ENCODE results near the gene ADPRH.
A peak's percentile ranks its signal among the peaks of the same experiment; 100 is the strongest.
"Not testable (repeated sequence)": the region's sequence is repeated elsewhere in the genome, so short reads cannot be mapped to it uniquely, and the experiment has no call there.

The ADPRH gene

GRCh38 chr3:119579366-119580066 lies at the start of gene ADPRH:
ADPRH (plus strand) TSS chr3:119579492; CDS start chr3:119582170, 2,678 bp downstream.
- DNase-seq (ENCODE audit: low spot score), result peak; percentile 72

- DNase-seq (ENCODE audit: low spot score), result no peak
These were observed 49.4 kb upstream of the ADPRH start for GRCh38 chr3:119529883-119530282.

GRCh38 chr3:119530456-119530855 lies 48.8 kb upstream of the ADPRH start:
- no peak for DNase-seq (ENCODE audit: low spot score)

- no peak for DNase-seq (ENCODE audit: low spot score)
These were observed 48.1 kb upstream of the ADPRH start for GRCh38 chr3:119531151-119531550.

- DNase-seq (ENCODE audit: low spot score), result no peak
These were observed 45.0 kb upstream of the ADPRH start for GRCh38 chr3:119534296-119534695.

GRCh38 chr3:119536757-119537156 lies 42.5 kb upstream of the ADPRH start:
- DNase-seq (ENCODE audit: low spot score), result no peak

GRCh38 chr3:119538772-119539171 lies 40.5 kb upstream of the ADPRH start:
- DNase-seq (ENCODE audit: low spot score), result no peak

GRCh38 chr3:119541547-119541946 lies 37.7 kb upstream of the ADPRH start:
- no peak for DNase-seq (ENCODE audit: low spot score)

- DNase-seq (ENCODE audit: low spot score), result no peak
These were observed 37.0 kb upstream of the ADPRH start for GRCh38 chr3:119542168-119542767.

- DNase-seq (ENCODE audit: low spot score), result no peak
These were observed 36.1 kb upstream of the ADPRH start for GRCh38 chr3:119543147-119543546.

GRCh38 chr3:119547227-119547626 lies 32.1 kb upstream of the ADPRH start:
- DNase-seq (ENCODE audit: low spot score), result no peak

- no peak for DNase-seq (ENCODE audit: low spot score)
These were observed 31.0 kb upstream of the ADPRH start for GRCh38 chr3:119548341-119548740.

GRCh38 chr3:119550192-119550910 lies 28.9 kb upstream of the ADPRH start:
- no peak for DNase-seq (ENCODE audit: low spot score)

GRCh38 chr3:119551598-119551997 lies 27.7 kb upstream of the ADPRH start:
- no peak for DNase-seq (ENCODE audit: low spot score)

- DNase-seq (ENCODE audit: low spot score), result not testable (repeated sequence)
These were observed 26.4 kb upstream of the ADPRH start for GRCh38 chr3:119552928-119553327.

GRCh38 chr3:119553823-119554415 lies 25.4 kb upstream of the ADPRH start:
- DNase-seq (ENCODE audit: low spot score), result no peak

- no peak for DNase-seq (ENCODE audit: low spot score)
These were observed 24.0 kb upstream of the ADPRH start for GRCh38 chr3:119555309-119555735.

GRCh38 chr3:119555929-119556328 lies 23.4 kb upstream of the ADPRH start:
- DNase-seq (ENCODE audit: low spot score), result no peak

GRCh38 chr3:119557192-119557876 lies 22.0 kb upstream of the ADPRH start:
- DNase-seq (ENCODE audit: low spot score), result no peak

GRCh38 chr3:119557877-119558269 lies 21.4 kb upstream of the ADPRH start:
- no peak for DNase-seq (ENCODE audit: low spot score)

GRCh38 chr3:119558626-119559317 lies 20.5 kb upstream of the ADPRH start:
- DNase-seq (ENCODE audit: low spot score), result no peak
